H9 (cell line): Measurements from ENCODE around the gene LCN2. TPM values are rescaled to one million over a fixed set of nuclear protein-coding genes. Genes with fewer than 3 reads are reported as not detected.

Experiments used
- DNase-seq: peaks from one replicate; pipeline ENCODE4 v3.0.0-alpha.2; 2017
- H2AFZ ChIP-seq: one replicate; pipeline ENCODE4 v1.6.1; 2013; ENCODE audit warnings: mild to moderate bottlenecking, low read length, control low read depth, moderate library complexity
- H2AK5ac ChIP-seq: 2 replicates; pipeline ENCODE4 v1.6.1; 2013; ENCODE audit warnings: low read length, control low read depth, mixed read lengths; ENCODE audit not compliant: insufficient read length
- H2BK120ac ChIP-seq: one replicate; pipeline ENCODE4 v1.6.1; 2013; ENCODE audit warnings: low read depth, mild to moderate bottlenecking, low read length, control low read depth, inconsistent platforms; ENCODE audit not compliant: poor library complexity, severe bottlenecking
- H2BK12ac ChIP-seq: 2 replicates; pipeline ENCODE4 v1.6.1; 2013; ENCODE audit warnings: low read length, control low read depth, mixed read lengths, low read depth; ENCODE audit not compliant: insufficient read length
- H2BK15ac ChIP-seq: 2 replicates; pipeline ENCODE4 v1.6.1; 2013; ENCODE audit warnings: low read depth, low read length, control low read depth
- H2BK20ac ChIP-seq: one replicate; pipeline ENCODE4 v1.6.1; 2013; ENCODE audit warnings: low read depth, mild to moderate bottlenecking, low read length, control low read depth, inconsistent platforms; ENCODE audit not compliant: poor library complexity, severe bottlenecking
- H2BK5ac ChIP-seq: 2 replicates; pipeline ENCODE4 v1.6.1; 2013; ENCODE audit warnings: low read length, control low read depth, mixed read lengths; ENCODE audit not compliant: insufficient read length
- H3K14ac ChIP-seq: 2 replicates; pipeline ENCODE4 v1.6.1; 2013; ENCODE audit warnings: low read length, control low read depth; ENCODE audit not compliant: insufficient read depth
- H3K18ac ChIP-seq: 2 replicates; pipeline ENCODE4 v1.6.1; 2013; ENCODE audit warnings: low read depth, mild to moderate bottlenecking, mixed read lengths, low read length, control low read depth; ENCODE audit not compliant: insufficient read length
- H3K23ac ChIP-seq: 2 replicates; pipeline ENCODE4 v1.6.1; 2013; ENCODE audit warnings: low read length, control low read depth, mixed read lengths, low read depth; ENCODE audit not compliant: insufficient read length
- H3K23me2 ChIP-seq: 2 replicates; pipeline ENCODE4 v1.6.1; 2013; ENCODE audit warnings: low read depth, mild to moderate bottlenecking, mixed read lengths, low read length, control low read depth; ENCODE audit not compliant: insufficient read length, poor library complexity, severe bottlenecking
- H3K27ac ChIP-seq: 2 replicates; pipeline ENCODE4 v1.5.1; 2013; ENCODE audit warnings: low read length, control low read depth, mixed read lengths, low read depth; ENCODE audit not compliant: insufficient read length
- H3K27me3 ChIP-seq: 2 replicates; pipeline ENCODE4 v1.6.1; 2013; ENCODE audit warnings: low read length, control low read depth, inconsistent platforms; ENCODE audit not compliant: insufficient read depth
- H3K4ac ChIP-seq: 2 replicates; pipeline ENCODE4 v1.6.1; 2013; ENCODE audit warnings: low read depth, mild to moderate bottlenecking, control low read depth, inconsistent platforms, low read length, moderate library complexity
- H3K4me1 ChIP-seq: 2 replicates; pipeline ENCODE4 v1.6.1; 2013; ENCODE audit warnings: low read length, control low read depth, inconsistent platforms; ENCODE audit not compliant: insufficient read depth
- H3K4me2 ChIP-seq: 2 replicates; pipeline ENCODE4 v1.6.1; 2013; ENCODE audit warnings: low read length, control low read depth, mixed read lengths; ENCODE audit not compliant: insufficient read length, insufficient read depth
- H3K56ac ChIP-seq: 2 replicates; pipeline ENCODE4 v1.6.1; 2013; ENCODE audit warnings: low read depth, mild to moderate bottlenecking, mixed read lengths, low read length, control low read depth; ENCODE audit not compliant: insufficient read length
- H3K79me1 ChIP-seq: 2 replicates; pipeline ENCODE4 v1.6.1; 2013; ENCODE audit warnings: low read depth, mild to moderate bottlenecking, moderate library complexity, low read length, control low read depth, inconsistent platforms; ENCODE audit not compliant: insufficient read depth, poor library complexity, severe bottlenecking
- H3K79me2 ChIP-seq: 2 replicates; pipeline ENCODE4 v1.6.1; 2013; ENCODE audit warnings: low read length, control low read depth, inconsistent platforms; ENCODE audit not compliant: insufficient read depth
- H3K9ac ChIP-seq: 2 replicates; pipeline ENCODE4 v1.6.1; 2013; ENCODE audit warnings: low read length, control low read depth, mixed read lengths; ENCODE audit not compliant: insufficient read length; ENCODE audit errors: extremely low read depth
- H3K9me3 ChIP-seq: one replicate; pipeline ENCODE4 v1.6.1; 2013; ENCODE audit warnings: low read depth, low read length, inconsistent platforms; ENCODE audit not compliant: control insufficient read depth
- H3T11ph ChIP-seq: one replicate; pipeline ENCODE4 v1.6.1; 2013; ENCODE audit warnings: mild to moderate bottlenecking, low read length, control low read depth, inconsistent platforms
- H4K20me1 ChIP-seq: one replicate; pipeline ENCODE4 v1.6.1; 2013; ENCODE audit not compliant: control insufficient read depth, insufficient read length, insufficient read depth
- H4K5ac ChIP-seq: 2 replicates; pipeline ENCODE4 v1.6.1; 2013; ENCODE audit warnings: low read depth, mild to moderate bottlenecking, mixed read lengths, low read length, control low read depth; ENCODE audit not compliant: insufficient read length
- H4K8ac ChIP-seq: replicated peaks from 2 replicates; pipeline ENCODE4 v1.6.1; 2013; ENCODE audit warnings: low read length, control low read depth, mixed read lengths, low read depth; ENCODE audit not compliant: insufficient read length
- H4K91ac ChIP-seq: 2 replicates; pipeline ENCODE4 v1.6.1; 2013; ENCODE audit warnings: low read depth, mild to moderate bottlenecking, moderate library complexity, mixed read lengths, low read length, control low read depth; ENCODE audit not compliant: insufficient read length
- H3K27ac Mint-ChIP-seq, 3 experiments: 2 replicates in 2 of 3; 3 replicates in 1 of 3; pipeline ENCODE4 v1.8.0; 2020 to 2021; ENCODE audit warnings: mixed read lengths in 3 of 3, mild to moderate bottlenecking in 1 of 3, moderate library complexity in 1 of 3
- H3K27me3 Mint-ChIP-seq: 2 replicates; pipeline ENCODE4 v1.8.0; 2021; ENCODE audit warnings: low read depth, mild to moderate bottlenecking, moderate library complexity, mixed read lengths
- H3K36me3 Mint-ChIP-seq, 3 experiments: 2 replicates in 2 of 3; 3 replicates in 1 of 3; pipeline ENCODE4 v1.8.0; 2020 to 2021; ENCODE audit warnings: low read depth in 3 of 3, mixed read lengths in 3 of 3; ENCODE audit not compliant: insufficient read depth in 1 of 3
- H3K4me1 Mint-ChIP-seq, 2 experiments: 2 replicates each; pipeline ENCODE4 v1.8.0; 2020; ENCODE audit warnings: mixed read lengths in 2 of 2
- H3K4me3 Mint-ChIP-seq, 2 experiments: 2 replicates in 1 of 2; 3 replicates in 1 of 2; pipeline ENCODE4 v1.8.0; 2020 to 2021; ENCODE audit warnings: mild to moderate bottlenecking in 2 of 2, mixed read lengths in 2 of 2, moderate library complexity in 1 of 2
- H3K9me3 Mint-ChIP-seq, 2 experiments: 2 replicates in 1 of 2; 3 replicates in 1 of 2; pipeline ENCODE4 v1.8.0; 2020; ENCODE audit warnings: mild to moderate bottlenecking in 2 of 2, mixed read lengths in 2 of 2, moderate library complexity in 1 of 2
- CTCF ChIP-seq: fragments of 200-600 bp; sonication (generic); conservative IDR thresholded peaks from 3 replicates; pipeline ENCODE4 v1.8.0; 2021; ENCODE audit warnings: antibody characterized with exemption, mild to moderate bottlenecking
- WGBS: extraction: QIAGEN DNeasy Blood & Tissue Kit; methylation state at CpG from one replicate; pipeline ENCODE4 v1.1.7; 2013; ENCODE audit warnings: missing lambda C conversion rate, low lambda C conversion rate, mixed read lengths; ENCODE audit not compliant: insufficient read length; ENCODE audit errors: extremely low coverage; 5-methylcytosine and 5-hydroxymethylcytosine counted together
- total RNA-seq: library from RNA; stranded (reverse); gene quantifications from 2 replicates; pipeline ENCODE4 v1.2.1, GENCODE V29; 2021

Gene LCN2
- total RNA-seq, 1 experiment from 2014 or later: not detected

GRCh38 chr9:128124873-128125579, 24.2 kb upstream of the LCN2 start:
- Histone ChIP-seq H2AK5ac (no peak overlapping the region), H3K4me2 (no peak overlapping the region), H2BK120ac (no peak overlapping the region), H4K5ac (no peak overlapping the region), H3K27me3 (0 out of 2 replicates have a peak, but pooled peaks cover 3% of the 10 kb centered on the region), H2AFZ (no peak overlapping the region), H2BK5ac (no peak overlapping the region), H3K23ac (no peak overlapping the region), H3K4me1 (no peaks in the 10 kb centered on the region), H3T11ph (no peak overlapping the region), H4K91ac (no peak overlapping the region), H3K14ac (no peak overlapping the region), H3K18ac (no peak overlapping the region), H2BK12ac (no peak overlapping the region), H3K9ac (no peak overlapping the region), H3K23me2 (peaks cover 12% of the 10 kb centered on the region), H2BK15ac (no peak overlapping the region), H3K4ac (no peak overlapping the region), H3K79me1 (no peaks in the 10 kb centered on the region), H4K8ac (no peak overlapping the region), H3K56ac (no peak overlapping the region), H3K79me2 (no peaks in the 10 kb centered on the region), H4K20me1 (no peaks in the 10 kb centered on the region), H3K27ac (no peak overlapping the region), H2BK20ac (no peak overlapping the region), H3K9me3 (no peaks in the 10 kb centered on the region)
- no peak overlapping the region; a peak in 1 of 7 replicates for H3K27ac Mint-ChIP-seq
- peaks cover 9 to 12% of the 10 kb centered on the region in 2 experiments for H3K9me3 Mint-ChIP-seq
- peaks cover 13 to 16% of the 10 kb centered on the region in 2 experiments for H3K4me1 Mint-ChIP-seq
- no CpG with 5 or more reads among the region's 16 CpGs for WGBS
- peak overlapping the region; percentile 41 to 57; a peak in 4 of 5 replicates for H3K4me3 Mint-ChIP-seq
- TF ChIP-seq CTCF: peak; percentile 87
- H3K27me3 Mint-ChIP-seq: peaks cover 14% of the 10 kb centered on the region
- peaks cover 26 to 44% (median 38%) of the 10 kb centered on the region in 3 experiments for H3K36me3 Mint-ChIP-seq
- peak; percentile 88 for DNase-seq
